Effector memory CD8-positive, alpha-beta T cell (primary cell): ENCODE results near the gene C16orf95.

ENCODE experiments used
- ATAC-seq: fragments of 150-1000 bp; cut with Tn5 transposase; replicated peaks from 2 replicates; pipeline ENCODE4 v1.10.0; 2021; ENCODE audit warnings: mild to moderate bottlenecking, moderate library complexity
- DNase-seq, 3 experiments: peaks; one replicate each; pipeline ENCODE4 v3.0.0; 2021
- H3K27ac Mint-ChIP-seq, 2 donors: one replicate each; pipeline ENCODE4 v1.8.0; 2022; ENCODE audit warnings: mild to moderate bottlenecking in 2 of 2, mixed read lengths in 2 of 2, moderate library complexity in 2 of 2
- H3K27me3 Mint-ChIP-seq, 2 donors: one replicate each; pipeline ENCODE4 v1.8.0; 2022; ENCODE audit warnings: mixed read lengths in 2 of 2
- H3K36me3 Mint-ChIP-seq: one replicate; pipeline ENCODE4 v1.8.0; 2022; ENCODE audit warnings: mild to moderate bottlenecking, moderate library complexity, mixed read lengths; ENCODE audit not compliant: insufficient read depth
- H3K4me1 Mint-ChIP-seq, 2 donors: one replicate each; pipeline ENCODE4 v1.8.0; 2022; ENCODE audit warnings: low read depth in 2 of 2, mixed read lengths in 2 of 2
- H3K4me3 Mint-ChIP-seq, 2 donors: one replicate each; pipeline ENCODE4 v1.8.0; 2022; ENCODE audit warnings: mild to moderate bottlenecking in 2 of 2, mixed read lengths in 2 of 2, moderate library complexity in 2 of 2
- H3K9me3 Mint-ChIP-seq, 2 donors: one replicate each; pipeline ENCODE4 v1.8.0; 2022; ENCODE audit warnings: mixed read lengths in 2 of 2

C16orf95 gene

DNA sequence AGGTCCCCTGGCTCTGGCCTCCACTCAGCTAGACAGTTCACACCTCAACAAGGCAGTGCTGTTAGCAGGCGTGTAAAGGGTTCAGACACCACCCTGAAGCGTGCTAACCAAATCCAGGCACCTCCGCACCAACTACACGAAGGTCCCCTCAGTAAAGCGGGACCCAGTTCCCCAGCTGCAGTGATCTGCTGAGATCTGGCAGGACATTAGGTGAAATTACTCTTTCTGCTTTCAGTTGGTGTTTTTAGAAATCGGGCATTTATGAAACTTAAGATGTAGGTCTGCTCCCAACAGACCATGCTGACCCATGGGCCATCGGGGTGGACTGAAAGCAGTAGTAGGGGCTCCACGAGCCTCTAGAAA lies 39.3 kb upstream of the C16orf95 start:
- DNase-seq (no peak), ATAC-seq (no peak)
- H3K27me3 Mint-ChIP-seq, result no peaks in the 10 kb centered on the region
- H3K36me3 Mint-ChIP-seq, result peaks cover 41% of the 10 kb centered on the region
- H3K9me3 Mint-ChIP-seq, result no peaks in the 10 kb centered on the region
- H3K27ac Mint-ChIP-seq, result peak overlapping the region in 1 of 2 donors; percentile 75
- H3K4me3 Mint-ChIP-seq, result no peak overlapping the region
- H3K4me1 Mint-ChIP-seq, result peaks cover 5 to 7% of the 10 kb centered on the region in 2 donors

GRCh38 chr16:87353613-87354012 lies 36.4 kb upstream of the C16orf95 start:
- H3K27ac Mint-ChIP-seq, result no peak overlapping the region
- H3K36me3 Mint-ChIP-seq, result peaks cover 40% of the 10 kb centered on the region
- DNase-seq (no peak), ATAC-seq (no peak)
- H3K4me1 Mint-ChIP-seq, result peaks cover 0 to 7% of the 10 kb centered on the region in 2 donors
- H3K9me3 Mint-ChIP-seq, result no peaks in the 10 kb centered on the region
- H3K4me3 Mint-ChIP-seq, result no peak overlapping the region
- H3K27me3 Mint-ChIP-seq, result no peaks in the 10 kb centered on the region

DNA sequence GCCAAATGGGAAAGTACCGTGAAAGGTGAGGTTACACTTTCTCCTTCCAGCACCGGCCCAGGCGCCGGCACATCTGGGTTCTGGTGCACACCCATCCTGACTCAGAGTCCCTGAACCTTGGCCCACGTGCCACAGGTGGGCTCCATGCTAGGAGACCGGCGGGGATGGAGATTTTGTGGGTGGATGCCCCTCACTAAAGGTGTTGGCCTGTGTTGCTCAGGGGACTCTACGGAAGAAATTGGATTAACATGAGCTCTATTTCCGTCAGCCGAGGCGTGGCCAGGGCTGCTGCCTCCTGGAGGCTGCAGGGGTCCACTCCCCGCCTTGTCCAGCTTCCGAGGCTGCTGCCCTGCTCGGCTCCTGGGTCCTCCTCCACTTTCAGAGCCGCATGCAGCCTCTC lies 35.6 kb upstream of the C16orf95 start:
- H3K9me3 Mint-ChIP-seq, result no peaks in the 10 kb centered on the region
- no peak overlapping the region for H3K4me3 Mint-ChIP-seq
- no peak for ATAC-seq
- H3K27ac Mint-ChIP-seq, result no peak overlapping the region
- H3K4me1 Mint-ChIP-seq, result peaks cover 0 to 7% of the 10 kb centered on the region in 2 donors
- no peak for DNase-seq
- H3K27me3 Mint-ChIP-seq, result no peaks in the 10 kb centered on the region
- H3K36me3 Mint-ChIP-seq, result peaks cover 36% of the 10 kb centered on the region

GRCh38 chr16:87351320-87351698 lies 34.1 kb upstream of the C16orf95 start:
- ATAC-seq (no peak), DNase-seq (no peak)
- no peak overlapping the region for H3K4me3 Mint-ChIP-seq
- H3K4me1 Mint-ChIP-seq, result peaks cover 0 to 7% of the 10 kb centered on the region in 2 donors
- no peak overlapping the region for H3K27ac Mint-ChIP-seq
- peaks cover 28% of the 10 kb centered on the region for H3K36me3 Mint-ChIP-seq
- H3K9me3 Mint-ChIP-seq, result no peaks in the 10 kb centered on the region
- H3K27me3 Mint-ChIP-seq, result no peaks in the 10 kb centered on the region

- Mint-ChIP-seq H3K27me3 (no peaks in the 10 kb centered on the region), H3K27ac (no peak overlapping the region), H3K4me1 (peaks cover 4 to 6% of the 10 kb centered on the region in 2 donors), H3K9me3 (no peaks in the 10 kb centered on the region), H3K4me3 (no peak overlapping the region), H3K36me3 (peaks cover 29% of the 10 kb centered on the region)
- DNase-seq, result no peak
- no peak for ATAC-seq
Measured at GRCh38 chr16:87350681-87351319, 33.6 kb upstream of the C16orf95 start.

GRCh38 chr16:87350031-87350430 lies 32.8 kb upstream of the C16orf95 start:
- peaks cover 10 to 13% of the 10 kb centered on the region in 2 donors for H3K4me1 Mint-ChIP-seq
- H3K27me3 Mint-ChIP-seq, result no peaks in the 10 kb centered on the region
- no peak overlapping the region for H3K4me3 Mint-ChIP-seq
- peaks cover 29% of the 10 kb centered on the region for H3K36me3 Mint-ChIP-seq
- DNase-seq, result no peak
- no peak overlapping the region for H3K27ac Mint-ChIP-seq
- H3K9me3 Mint-ChIP-seq, result no peaks in the 10 kb centered on the region
- ATAC-seq, result no peak

GRCh38 chr16:87348616-87349157 lies 31.5 kb upstream of the C16orf95 start:
- H3K4me1 Mint-ChIP-seq, result peaks cover 10 to 16% of the 10 kb centered on the region in 2 donors
- H3K4me3 Mint-ChIP-seq, result no peak overlapping the region
- H3K27ac Mint-ChIP-seq, result peak overlapping the region; percentile 2 to 8
- no peak for ATAC-seq
- H3K9me3 Mint-ChIP-seq, result no peaks in the 10 kb centered on the region
- peaks cover 29% of the 10 kb centered on the region for H3K36me3 Mint-ChIP-seq
- H3K27me3 Mint-ChIP-seq, result no peaks in the 10 kb centered on the region
- DNase-seq, result no peak

- peak overlapping the region; percentile 2 to 8 for H3K27ac Mint-ChIP-seq
Measured at GRCh38 chr16:87347932-87348615, 30.9 kb upstream of the C16orf95 start.

DNA sequence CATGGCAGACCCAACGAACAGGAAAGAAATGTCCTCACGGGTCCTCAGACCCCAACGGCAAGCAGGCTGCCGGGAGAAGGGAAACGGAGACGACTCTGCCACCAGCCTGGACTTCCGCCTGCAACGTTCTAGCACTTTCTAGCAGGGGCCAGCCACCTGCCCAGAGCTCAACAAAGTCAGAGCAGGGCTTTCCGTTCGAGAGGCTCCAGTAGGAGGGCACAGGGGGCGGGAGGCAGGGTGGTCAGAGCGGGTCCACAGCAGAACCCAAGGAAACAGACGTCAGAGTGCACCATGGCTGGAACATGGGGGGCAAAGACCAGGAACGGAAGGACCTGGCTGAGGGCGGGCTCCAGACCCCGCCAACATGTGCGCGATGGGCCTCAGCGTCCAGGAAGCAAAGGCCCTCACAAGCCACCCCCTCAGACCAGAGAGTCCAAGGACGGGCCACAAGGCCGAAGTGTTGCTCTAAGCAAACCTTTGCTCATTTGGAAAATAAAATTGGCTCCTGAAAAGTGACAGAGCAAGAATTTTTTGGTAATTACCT lies 29.4 kb upstream of the C16orf95 start:
- ATAC-seq (no peak), DNase-seq (no peak)
- peak overlapping the region in 1 of 2 donors; percentile 17 for H3K4me3 Mint-ChIP-seq
- H3K27ac Mint-ChIP-seq, result no peak overlapping the region
- H3K9me3 Mint-ChIP-seq, result no peaks in the 10 kb centered on the region
- peaks cover 10 to 16% of the 10 kb centered on the region in 2 donors for H3K4me1 Mint-ChIP-seq
- no peaks in the 10 kb centered on the region for H3K27me3 Mint-ChIP-seq
- peaks cover 42% of the 10 kb centered on the region for H3K36me3 Mint-ChIP-seq

More at GRCh38 chr16:87347932-87348615, 30.9 kb upstream of the C16orf95 start:
- no peaks in the 10 kb centered on the region for H3K9me3 Mint-ChIP-seq
- peaks cover 10 to 16% of the 10 kb centered on the region in 2 donors for H3K4me1 Mint-ChIP-seq
- H3K4me3 Mint-ChIP-seq, result no peak overlapping the region
- DNase-seq (no peak), ATAC-seq (no peak)
- H3K36me3 Mint-ChIP-seq, result peaks cover 29% of the 10 kb centered on the region
- H3K27me3 Mint-ChIP-seq, result no peaks in the 10 kb centered on the region

DNA sequence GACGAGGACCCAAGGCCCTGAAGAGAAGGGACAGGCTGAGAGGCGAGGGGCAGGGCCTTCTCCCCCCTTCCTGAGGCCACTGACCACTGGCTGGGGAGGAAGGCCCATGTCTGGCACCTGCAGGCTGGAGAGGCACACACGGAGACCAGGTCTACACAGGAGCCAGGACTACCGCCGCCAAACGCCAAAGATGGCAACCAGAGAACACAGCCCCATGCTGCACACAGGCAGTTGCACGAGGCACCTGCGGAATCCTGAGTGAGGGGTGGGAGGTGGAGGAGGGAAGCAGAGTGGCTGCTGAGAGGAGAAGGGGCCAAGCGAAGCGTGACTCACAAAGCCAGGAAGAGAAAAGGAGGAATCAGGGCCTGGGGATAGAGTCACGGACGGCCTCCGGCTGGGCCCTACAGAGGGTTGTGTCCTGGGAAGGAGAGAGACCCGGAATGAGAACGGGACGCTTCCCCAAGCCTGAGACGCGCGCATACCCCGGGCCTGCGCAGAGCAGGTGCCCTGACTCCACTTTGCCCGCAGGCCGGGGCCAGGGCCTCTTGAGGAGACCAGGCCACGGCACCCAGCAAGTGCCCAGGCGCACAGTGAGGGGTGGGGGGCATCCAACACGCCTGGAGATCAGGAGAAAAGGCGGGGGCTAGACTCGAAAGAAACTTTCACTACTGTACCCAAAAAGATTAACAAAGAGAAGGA lies 28.7 kb upstream of the C16orf95 start:
- Mint-ChIP-seq H3K27me3 (no peaks in the 10 kb centered on the region), H3K9me3 (no peaks in the 10 kb centered on the region), H3K27ac (peak overlapping the region; percentile 94 to 99), H3K36me3 (peaks cover 45% of the 10 kb centered on the region), H3K4me1 (peaks cover 10 to 16% of the 10 kb centered on the region in 2 donors), H3K4me3 (peak overlapping the region; percentile 69 to 80)
- ATAC-seq, result no peak
- no peak for DNase-seq

- Mint-ChIP-seq H3K36me3 (peaks cover 47% of the 10 kb centered on the region), H3K9me3 (no peaks in the 10 kb centered on the region), H3K4me1 (peaks cover 10 to 16% of the 10 kb centered on the region in 2 donors), H3K4me3 (peak overlapping the region; percentile 69 to 80), H3K27ac (peak overlapping the region; percentile 94 to 99), H3K27me3 (no peaks in the 10 kb centered on the region)
- ATAC-seq (peak; percentile 87), DNase-seq (peak; percentile 29 to 35 (median 33))
Measured at GRCh38 chr16:87344931-87345631, 27.9 kb upstream of the C16orf95 start.

- no peak for DNase-seq
- peak overlapping the region; percentile 94 to 99 for H3K27ac Mint-ChIP-seq
- no peak for ATAC-seq
- H3K36me3 Mint-ChIP-seq, result peaks cover 40% of the 10 kb centered on the region
- peaks cover 11 to 19% of the 10 kb centered on the region in 2 donors for H3K4me1 Mint-ChIP-seq
- no peaks in the 10 kb centered on the region for H3K9me3 Mint-ChIP-seq
- H3K4me3 Mint-ChIP-seq, result peak overlapping the region; percentile 15 to 55
- no peaks in the 10 kb centered on the region for H3K27me3 Mint-ChIP-seq
Measured at GRCh38 chr16:87344165-87344930, 27.2 kb upstream of the C16orf95 start.
